Smooth muscle cell (in vitro differentiated cells): ENCODE data around the gene MRPL32. TPM values are rescaled to one million over a fixed set of nuclear protein-coding genes. Genes with fewer than 3 reads are reported as not detected.

Source experiments
- DNase-seq: peaks from one replicate; lab custom pipeline; 2025; ENCODE audit not compliant: unreplicated experiment; lab: John Stamatoyannopoulos, UW
- H2AFZ ChIP-seq: fragments of 200-600 bp; sonication (generic); 2 replicates; pipeline ENCODE4 v1.6.0; 2016; ENCODE audit warnings: antibody characterized with exemption, low read depth, mild to moderate bottlenecking
- H3F3A ChIP-seq: fragments of 200-600 bp; sonication (generic); 2 replicates; pipeline ENCODE4 v1.6.0; 2017; ENCODE audit warnings: antibody characterized with exemption, low read depth
- H3K27ac ChIP-seq: fragments of 200-600 bp; sonication (generic); 2 replicates; pipeline ENCODE4 v1.5.1; 2016; ENCODE audit warnings: low read depth, mild to moderate bottlenecking
- H3K27me3 ChIP-seq: fragments of 200-600 bp; sonication (generic); 2 replicates; pipeline ENCODE4 v1.6.1; 2016; ENCODE audit warnings: low read depth, mild to moderate bottlenecking
- H3K36me3 ChIP-seq: fragments of 200-600 bp; sonication (generic); 2 replicates; pipeline ENCODE4 v1.5.1; 2016; ENCODE audit warnings: low read depth
- H3K4me1 ChIP-seq: fragments of 200-600 bp; sonication (generic); 2 replicates; pipeline ENCODE4 v1.5.1; 2016; ENCODE audit warnings: low read depth
- H3K4me2 ChIP-seq: fragments of 200-600 bp; sonication (generic); 2 replicates; pipeline ENCODE4 v1.6.0; 2016; ENCODE audit warnings: mild to moderate bottlenecking
- H3K4me3 ChIP-seq: fragments of 200-600 bp; sonication (generic); 2 replicates; pipeline ENCODE4 v1.5.1; 2016; ENCODE audit warnings: mild to moderate bottlenecking
- H3K79me2 ChIP-seq: fragments of 200-600 bp; sonication (generic); 2 replicates; pipeline ENCODE4 v1.6.0; 2016; ENCODE audit warnings: low read depth, mild to moderate bottlenecking
- H3K9ac ChIP-seq: fragments of 200-600 bp; sonication (generic); 2 replicates; pipeline ENCODE4 v1.6.0; 2016; ENCODE audit warnings: low read depth
- H3K9me3 ChIP-seq: fragments of 200-600 bp; sonication (generic); replicated peaks from 2 replicates; pipeline ENCODE4 v1.5.1; 2016; ENCODE audit warnings: low read depth
- H4K20me1 ChIP-seq: fragments of 200-600 bp; sonication (generic); 2 replicates; pipeline ENCODE4 v1.6.0; 2016; ENCODE audit warnings: low read depth
- CTCF ChIP-seq: fragments of 200-600 bp; sonication (generic); IDR thresholded peaks from 2 replicates; pipeline ENCODE4 v1.5.1; 2017; ENCODE audit warnings: borderline replicate concordance, mild to moderate bottlenecking, antibody characterized with exemption; ENCODE audit not compliant: insufficient read depth, poor library complexity, severe bottlenecking
- WGBS: methylation state at CpG from one replicate; pipeline ENCODE4 v1.1.7; 2016; ENCODE audit warnings: low lambda C conversion rate; 5-methylcytosine and 5-hydroxymethylcytosine counted together
- polyA plus RNA-seq: library from polyadenylated mRNA; unstranded; fragments of >200 nt; fragmentation: Nextera tagmentation; extraction: Ambion mirVana; gene quantifications from 2 replicates; pipeline ENCODE4 v1.2.1, GENCODE V29; 2016
- total RNA-seq: library from RNA; depleted of rRNA; stranded (reverse); fragments of >200 nt; gene quantifications from 2 replicates; pipeline ENCODE4 v1.2.3, GENCODE V29; 2014

The MRPL32 gene
- total and polyA plus RNA-seq, 2 experiments from 2014 or later, result 59.7 to 82.1 TPM

GRCh38 chr7:42972699-42973500, 40.7 kb downstream of the MRPL32 start:
- H3K27me3 ChIP-seq, result no peaks in the 10 kb centered on the region
- WGBS, result 26% methylated on average over 5 of the region's 5 CpGs
- no peak overlapping the region for H3K9ac ChIP-seq
- peak overlapping the region; percentile 69 for H2AFZ ChIP-seq
- H3K9me3 ChIP-seq, result no peaks in the 10 kb centered on the region
- H3K4me3 ChIP-seq, result peak overlapping the region; percentile 15
- no peaks in the 10 kb centered on the region for H4K20me1 ChIP-seq
- no peaks in the 10 kb centered on the region for H3K79me2 ChIP-seq
- peak overlapping the region; percentile 76 for H3K4me2 ChIP-seq
- no peak for TF ChIP-seq CTCF
- no peaks in the 10 kb centered on the region for H3K36me3 ChIP-seq
- peak; percentile 15 for DNase-seq
- H3K4me1 ChIP-seq, result no peaks in the 10 kb centered on the region
- peaks cover 13% of the 10 kb centered on the region for H3F3A ChIP-seq
- peak overlapping the region; percentile 74 for H3K27ac ChIP-seq

GRCh38 chr7:42976371-42976770, 44.2 kb downstream of the MRPL32 start:
- Histone ChIP-seq H4K20me1 (no peaks in the 10 kb centered on the region), H3K9me3 (no peaks in the 10 kb centered on the region), H3K27ac (no peak overlapping the region), H3K4me2 (no peak overlapping the region), H3K4me3 (no peak overlapping the region), H3K4me1 (no peaks in the 10 kb centered on the region), H3K9ac (no peak overlapping the region), H3K36me3 (no peaks in the 10 kb centered on the region), H3F3A (peaks cover 13% of the 10 kb centered on the region), H3K27me3 (no peaks in the 10 kb centered on the region), H2AFZ (no peak overlapping the region), H3K79me2 (no peaks in the 10 kb centered on the region)
- no peak for DNase-seq
- 91% methylated on average over 3 of the region's 3 CpGs for WGBS
- TF ChIP-seq CTCF, result no peak

- H3K9me3 ChIP-seq, result no peaks in the 10 kb centered on the region
- no peak for DNase-seq
- no peak overlapping the region for H3K4me3 ChIP-seq
Measured at GRCh38 chr7:42978496-42978895, 46.3 kb downstream of the MRPL32 start.

More at GRCh38 chr7:42978496-42978895, 46.3 kb downstream of the MRPL32 start:
- Histone ChIP-seq H3K9ac (no peak overlapping the region), H3K27me3 (no peaks in the 10 kb centered on the region), H4K20me1 (no peaks in the 10 kb centered on the region), H3K4me2 (no peak overlapping the region), H3K27ac (peak overlapping the region; percentile 5), H3F3A (peaks cover 3% of the 10 kb centered on the region), H2AFZ (peak overlapping the region; percentile 55), H3K36me3 (no peaks in the 10 kb centered on the region), H3K79me2 (no peaks in the 10 kb centered on the region), H3K4me1 (no peaks in the 10 kb centered on the region)
- TF ChIP-seq CTCF, result no peak
